Glutamatergic neuron (in vitro differentiated cells): ENCODE data around the gene GRID1. TPM values are rescaled to one million over a fixed set of nuclear protein-coding genes. Genes with fewer than 3 reads are reported as not detected.

Source experiments
- DNase-seq: peaks from one replicate; pipeline ENCODE4 v3.0.0; 2022
- H3K27ac Mint-ChIP-seq: one replicate; pipeline ENCODE4 v1.8.0; 2020; ENCODE audit warnings: mild to moderate bottlenecking, mixed read lengths, inconsistent platforms; ENCODE audit not compliant: unreplicated experiment
- H3K27me3 Mint-ChIP-seq: one replicate; pipeline ENCODE4 v1.8.0; 2020; ENCODE audit warnings: mild to moderate bottlenecking, moderate library complexity, mixed read lengths, inconsistent platforms; ENCODE audit not compliant: unreplicated experiment
- H3K36me3 Mint-ChIP-seq: one replicate; pipeline ENCODE4 v1.8.0; 2020; ENCODE audit warnings: mild to moderate bottlenecking, mixed read lengths, inconsistent platforms; ENCODE audit not compliant: unreplicated experiment
- H3K4me1 Mint-ChIP-seq: one replicate; pipeline ENCODE4 v1.8.0; 2020; ENCODE audit warnings: mild to moderate bottlenecking, low read depth, mixed read lengths, inconsistent platforms; ENCODE audit not compliant: unreplicated experiment
- H3K4me3 Mint-ChIP-seq: one replicate; pipeline ENCODE4 v1.8.0; 2020; ENCODE audit warnings: mild to moderate bottlenecking, mixed read lengths, inconsistent platforms; ENCODE audit not compliant: unreplicated experiment
- H3K9me3 Mint-ChIP-seq: one replicate; pipeline ENCODE4 v1.8.0; 2020; ENCODE audit warnings: mild to moderate bottlenecking, moderate library complexity, mixed read lengths, inconsistent platforms; ENCODE audit not compliant: unreplicated experiment
- CTCF ChIP-seq: fragments of 200-600 bp; sonication (generic); IDR thresholded peaks from one replicate; pipeline ENCODE4 v1.5.0; 2021; ENCODE audit not compliant: partially characterized antibody, unreplicated experiment
- total RNA-seq: library from RNA; stranded (reverse); fragmentation: NEBNext Ultra II Directional; extraction: Animal tissue kit (Norgen Biotek cat#: 25700); gene quantifications from one replicate; pipeline ENCODE4 v1.2.1, GENCODE V29; 2021; ENCODE audit not compliant: unreplicated experiment

GRID1 gene
- total RNA-seq, 1 donor from 2014 or later = 8.0 TPM

- Mint-ChIP-seq H3K4me1 (no peaks in the 10 kb centered on the region), H3K27me3 (peaks cover 1% of the 10 kb centered on the region), H3K4me3 (no peak overlapping the region), H3K27ac (no peak overlapping the region), H3K36me3 (peaks cover 4% of the 10 kb centered on the region), H3K9me3 (peaks cover 3% of the 10 kb centered on the region)
- peak; percentile 1 for DNase-seq
- no peak for TF ChIP-seq CTCF
Observed at GRCh38 chr10:86202226-86202735, 164.3 kb downstream of the GRID1 start.

DNA sequence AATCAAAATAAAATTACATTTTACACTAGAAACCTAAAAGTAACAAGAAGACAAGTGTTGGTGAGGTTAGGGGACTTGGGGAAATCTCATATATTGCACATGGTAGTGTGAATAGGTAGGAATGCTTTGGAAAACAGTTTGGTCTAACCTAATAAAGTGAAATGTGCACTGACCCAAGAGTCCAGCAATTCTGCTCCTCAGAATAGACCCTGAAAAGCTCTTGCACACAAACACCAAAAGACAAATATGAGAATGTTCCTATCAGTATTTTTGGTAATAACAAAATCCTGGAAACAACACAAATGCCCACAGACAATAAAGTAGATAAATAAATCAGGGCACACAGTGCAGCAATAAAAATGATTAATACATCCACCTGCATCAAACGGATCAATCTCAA is 165.7 kb downstream of the GRID1 start:
- Mint-ChIP-seq H3K27ac (no peak overlapping the region), H3K27me3 (peaks cover 1% of the 10 kb centered on the region), H3K36me3 (peaks cover 4% of the 10 kb centered on the region), H3K9me3 (peaks cover 3% of the 10 kb centered on the region), H3K4me1 (peaks cover 3% of the 10 kb centered on the region), H3K4me3 (no peak overlapping the region)
- DNase-seq = no peak
- no peak for TF ChIP-seq CTCF

GRCh38 chr10:86200269-86200668 is 166.3 kb downstream of the GRID1 start:
- Mint-ChIP-seq H3K9me3 (peaks cover 3% of the 10 kb centered on the region), H3K4me3 (no peak overlapping the region), H3K27ac (no peak overlapping the region), H3K4me1 (peaks cover 3% of the 10 kb centered on the region), H3K36me3 (peaks cover 4% of the 10 kb centered on the region), H3K27me3 (peaks cover 1% of the 10 kb centered on the region)
- TF ChIP-seq CTCF = no peak
- DNase-seq = peak; percentile 5

DNA sequence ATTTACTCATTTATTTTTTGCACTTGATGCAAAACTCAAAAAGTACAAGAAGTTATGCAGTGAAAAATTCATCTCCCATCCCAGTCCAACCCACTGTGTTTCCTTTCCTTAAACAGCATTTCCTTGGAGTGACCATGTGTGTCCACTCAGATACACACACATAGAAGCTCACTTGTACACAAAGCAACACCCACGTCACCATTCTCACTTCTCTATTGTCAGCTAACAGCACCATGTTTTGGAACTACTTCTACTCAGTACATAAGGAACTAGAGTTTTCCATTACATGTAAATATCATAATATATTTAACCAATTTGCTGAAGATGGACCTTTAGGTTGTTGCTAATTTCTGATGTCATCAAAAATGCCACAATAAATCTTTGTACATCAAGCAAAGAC is 167.6 kb downstream of the GRID1 start:
- H3K27ac Mint-ChIP-seq = no peak overlapping the region
- TF ChIP-seq CTCF = no peak
- peaks cover 2% of the 10 kb centered on the region for H3K27me3 Mint-ChIP-seq
- DNase-seq = no peak
- peaks cover 4% of the 10 kb centered on the region for H3K36me3 Mint-ChIP-seq
- no peak overlapping the region for H3K4me3 Mint-ChIP-seq
- no peaks in the 10 kb centered on the region for H3K9me3 Mint-ChIP-seq
- H3K4me1 Mint-ChIP-seq = peaks cover 3% of the 10 kb centered on the region

GRCh38 chr10:86198271-86198670 is 168.3 kb downstream of the GRID1 start:
- H3K27ac Mint-ChIP-seq = no peak overlapping the region
- peaks cover 4% of the 10 kb centered on the region for H3K27me3 Mint-ChIP-seq
- H3K36me3 Mint-ChIP-seq = peaks cover 4% of the 10 kb centered on the region
- DNase-seq = peak; percentile 1
- H3K9me3 Mint-ChIP-seq = peaks cover 2% of the 10 kb centered on the region
- peaks cover 3% of the 10 kb centered on the region for H3K4me1 Mint-ChIP-seq
- no peak for TF ChIP-seq CTCF
- no peak overlapping the region for H3K4me3 Mint-ChIP-seq
